Mesodermal cell (in vitro differentiated cells): ENCODE measurements around the gene CTU1.
A peak's percentile ranks its signal among the peaks of the same experiment; 100 is the strongest.

ENCODE experiments used
- H3K27ac ChIP-seq: 2 replicates; pipeline ENCODE4 v1.7.0; 2013; ENCODE audit warnings: mild to moderate bottlenecking, low read depth, low read length, moderate library complexity; ENCODE audit not compliant: severe bottlenecking
- H3K36me3 ChIP-seq: 2 replicates; pipeline ENCODE4 v1.7.1; 2013; ENCODE audit warnings: mild to moderate bottlenecking, low read length, moderate library complexity; ENCODE audit not compliant: control insufficient read depth, insufficient read depth
- H3K4me1 ChIP-seq: one replicate; pipeline ENCODE4 v1.7.1; 2013; ENCODE audit warnings: mild to moderate bottlenecking, low read length; ENCODE audit not compliant: insufficient read depth, control insufficient read depth, poor library complexity, severe bottlenecking
- H3K4me3 ChIP-seq: 2 replicates; pipeline ENCODE4 v1.7.0; 2013; ENCODE audit warnings: low read length, control low read depth, mild to moderate bottlenecking; ENCODE audit not compliant: insufficient read depth, poor library complexity, severe bottlenecking; ENCODE audit errors: extremely low read depth
- H3K9me3 ChIP-seq: 2 replicates; pipeline ENCODE4 v1.7.1; 2013; ENCODE audit warnings: mild to moderate bottlenecking, low read length, moderate library complexity; ENCODE audit not compliant: control insufficient read depth
- WGBS, 2 experiments: methylation state at CpG; one replicate each; pipeline ENCODE4 v1.1.5; 2013; ENCODE audit warnings: missing lambda C conversion rate in 2 of 2; ENCODE audit not compliant: insufficient coverage in 2 of 2; 5-methylcytosine and 5-hydroxymethylcytosine counted together

The CTU1 gene

GRCh38 chr19:51066393-51067186 lies 41.6 kb downstream of the CTU1 start:
- Histone ChIP-seq H3K36me3 (no peaks in the 10 kb centered on the region), H3K4me1 (no peaks in the 10 kb centered on the region), H3K27ac (no peak overlapping the region), H3K9me3 (no peaks in the 10 kb centered on the region), H3K4me3 (no peak overlapping the region)
- 80 to 82% methylated on average over 6 to 7 of the region's 7 CpGs for WGBS, 2 experiments

GRCh38 chr19:51065221-51065960 lies 42.8 kb downstream of the CTU1 start:
- Histone ChIP-seq H3K4me1 (no peaks in the 10 kb centered on the region), H3K9me3 (no peaks in the 10 kb centered on the region), H3K4me3 (peak overlapping the region; percentile 25), H3K36me3 (no peaks in the 10 kb centered on the region), H3K27ac (no peak overlapping the region)
- 16 to 22% methylated on average over 12 to 17 of the region's 25 CpGs for WGBS, 2 experiments

GRCh38 chr19:51064534-51065220 lies 43.5 kb downstream of the CTU1 start, which contains the start of gene KLK13:
Gene KLK13 (minus strand): TSS chr19:51065092. CDS start chr19:51065067, 25 bp downstream.
- Histone ChIP-seq H3K9me3 (no peaks in the 10 kb centered on the region), H3K4me3 (peak within 1 kb of the TSS; percentile 25), H3K27ac (no peak within 1 kb of the TSS), H3K4me1 (no peaks in the 10 kb centered on the region), H3K36me3 (no peaks in the 10 kb centered on the region)
- 20 to 25% methylated on average over 15 to 16 of the region's 38 CpGs for WGBS, 2 experiments

- Histone ChIP-seq H3K4me3 (no peak overlapping the region), H3K4me1 (no peaks in the 10 kb centered on the region), H3K9me3 (no peaks in the 10 kb centered on the region), H3K27ac (no peak overlapping the region), H3K36me3 (no peaks in the 10 kb centered on the region)
- WGBS, 2 experiments, result 95 to 100% methylated on average over 3 to 5 of the region's 7 CpGs
These were observed 44.5 kb downstream of the CTU1 start for GRCh38 chr19:51063664-51064063.

- Histone ChIP-seq H3K36me3 (no peaks in the 10 kb centered on the region), H3K27ac (no peak overlapping the region), H3K4me3 (no peak overlapping the region), H3K4me1 (no peaks in the 10 kb centered on the region), H3K9me3 (no peaks in the 10 kb centered on the region)
- 0% methylated on average over 1 of the region's 1 CpG for WGBS, 2 experiments
These were observed 47.2 kb downstream of the CTU1 start for GRCh38 chr19:51060973-51061372.

- Histone ChIP-seq H3K4me1 (no peaks in the 10 kb centered on the region), H3K27ac (no peak overlapping the region), H3K9me3 (no peaks in the 10 kb centered on the region), H3K36me3 (no peaks in the 10 kb centered on the region), H3K4me3 (no peak overlapping the region)
- WGBS, 2 experiments, result 0 to 42% methylated on average over 1 to 2 of the region's 4 CpGs
These were observed 47.9 kb downstream of the CTU1 start for GRCh38 chr19:51060336-51060735.

GRCh38 chr19:51059715-51060114 lies 48.5 kb downstream of the CTU1 start:
- Histone ChIP-seq H3K4me3 (no peak overlapping the region), H3K9me3 (no peaks in the 10 kb centered on the region), H3K27ac (no peak overlapping the region), H3K36me3 (no peaks in the 10 kb centered on the region), H3K4me1 (no peaks in the 10 kb centered on the region)
- 60 to 79% methylated on average over 1 to 3 of the region's 7 CpGs for WGBS, 2 experiments

GRCh38 chr19:51055866-51056265 lies 52.3 kb downstream of the CTU1 start:
- Histone ChIP-seq H3K9me3 (no peaks in the 10 kb centered on the region), H3K4me1 (no peaks in the 10 kb centered on the region), H3K36me3 (no peaks in the 10 kb centered on the region), H3K27ac (no peak overlapping the region), H3K4me3 (no peak overlapping the region)
